Gastrocnemius medialis (tissue), 4 donors: ENCODE results near the gene PRR36. TPM values are rescaled to one million over a fixed set of nuclear protein-coding genes. Genes with fewer than 3 reads are reported as not detected.
"Not testable (repeated sequence)": the region's sequence is repeated elsewhere in the genome, so short reads cannot be mapped to it uniquely, and the experiment has no call there.

Experiments used
- ATAC-seq, 2 donors: fragments of 150-250 bp; one replicate each; pipeline ENCODE4 v1.9.1; 2016
- DNase-seq, 2 donors: peaks; one replicate each; pipeline ENCODE4 v3.0.0-alpha.2; 2019
- H3K27ac ChIP-seq, 4 donors: fragments of 200-600 bp; sonication (generic); 1 replicate in 1 of 4; 2 replicates in 3 of 4; pipeline ENCODE4 v1.5.1; 2016 to 2018; ENCODE audit warnings: mild to moderate bottlenecking in 2 of 4, moderate library complexity in 1 of 4
- H3K27me3 ChIP-seq, 3 donors: fragments of 200-600 bp; sonication (generic) in 2 of 3; 1 replicate in 1 of 3; 2 replicates in 2 of 3; pipeline versions ENCODE4 v1.5.1 to v1.6.0; 2016 to 2019; ENCODE audit warnings: mild to moderate bottlenecking in 1 of 3, moderate library complexity in 1 of 3
- H3K36me3 ChIP-seq, 2 donors: fragments of 200-600 bp; sonication (generic) in 1 of 2; one replicate each; pipeline ENCODE4 v1.5.1; 2017 to 2018
- H3K4me1 ChIP-seq, 2 donors: fragments of 200-600 bp; sonication (generic) in 1 of 2; one replicate each; pipeline ENCODE4 v1.5.1; 2016 to 2017; ENCODE audit warnings: mild to moderate bottlenecking in 2 of 2
- H3K4me3 ChIP-seq, 4 donors: fragments of 200-600 bp; sonication (generic) in 3 of 4; 1 replicate in 1 of 4; 2 replicates in 3 of 4; pipeline ENCODE4 v1.5.1; 2016 to 2019; ENCODE audit warnings: mild to moderate bottlenecking in 2 of 4
- H3K9me3 ChIP-seq, 3 donors: fragments of 200-600 bp; sonication (generic) in 2 of 3; 1 replicate in 1 of 3; 2 replicates in 2 of 3; pipeline ENCODE4 v1.5.1; 2016 to 2019
- POLR2A ChIP-seq, 2 donors: fragments of 450-650 bp; IDR thresholded peaks; one replicate each; pipeline ENCODE4 v1.6.1; 2017; ENCODE audit warnings: antibody characterized with exemption in 2 of 2, mild to moderate bottlenecking in 2 of 2, moderate library complexity in 2 of 2
- in situ Hi-C, 4 donors: fragments of 200-750 bp; cut with MboI; loops; one replicate each; pipeline versions ENCODE4 v1.15.0 to v1.8.0; 2017; ENCODE audit warnings: low sequenced_read_pairs in 4 of 4
- intact Hi-C: fragments of 100-400 bp; cut with DNase I; formaldehyde crosslinking; loops from one replicate; pipeline ENCODE4 v1.15.1; 2023; ENCODE audit warnings: low total_unique reads
- total RNA-seq, 4 donors: library from RNA; depleted of rRNA; stranded (reverse); fragments of >200 nt; gene quantifications; one replicate each; pipeline versions ENCODE4 v1.1.0 to v1.2.3, GENCODE V29; 2016
- TF ChIP-seq, protein P1 (sequence below), 5 experiments: fragments of 450-650 bp in 3 of 5; fragments of 200-600 bp in 2 of 5; sonication (generic) in 2 of 5; IDR thresholded peaks in 4 of 5; conservative IDR thresholded peaks in 1 of 5; 1 replicate in 4 of 5; 2 replicates in 1 of 5; pipeline ENCODE4 v1.5.1; 2016 to 2019; ENCODE audit warnings: antibody characterized with exemption in 5 of 5, mild to moderate bottlenecking in 3 of 5, moderate library complexity in 3 of 5

The PRR36 gene
- total RNA-seq, 4 donors from 2014 or later, result not detected

- H3K4me1 ChIP-seq, result peaks cover 4 to 8% of the 10 kb centered on the region in 2 donors
- in situ Hi-C loops (no loop called here), intact Hi-C loops (no loop called here)
- ATAC-seq (no peak), DNase-seq (no peak)
- no peaks in the 10 kb centered on the region for H3K36me3 ChIP-seq
- peaks cover 8 to 21% (median 17%) of the 10 kb centered on the region in 3 donors for H3K27me3 ChIP-seq
- no peak for TF ChIP-seq POLR2A (IDR thresholded peaks at IDR 0.05)
- TF ChIP-seq, protein P1, sequence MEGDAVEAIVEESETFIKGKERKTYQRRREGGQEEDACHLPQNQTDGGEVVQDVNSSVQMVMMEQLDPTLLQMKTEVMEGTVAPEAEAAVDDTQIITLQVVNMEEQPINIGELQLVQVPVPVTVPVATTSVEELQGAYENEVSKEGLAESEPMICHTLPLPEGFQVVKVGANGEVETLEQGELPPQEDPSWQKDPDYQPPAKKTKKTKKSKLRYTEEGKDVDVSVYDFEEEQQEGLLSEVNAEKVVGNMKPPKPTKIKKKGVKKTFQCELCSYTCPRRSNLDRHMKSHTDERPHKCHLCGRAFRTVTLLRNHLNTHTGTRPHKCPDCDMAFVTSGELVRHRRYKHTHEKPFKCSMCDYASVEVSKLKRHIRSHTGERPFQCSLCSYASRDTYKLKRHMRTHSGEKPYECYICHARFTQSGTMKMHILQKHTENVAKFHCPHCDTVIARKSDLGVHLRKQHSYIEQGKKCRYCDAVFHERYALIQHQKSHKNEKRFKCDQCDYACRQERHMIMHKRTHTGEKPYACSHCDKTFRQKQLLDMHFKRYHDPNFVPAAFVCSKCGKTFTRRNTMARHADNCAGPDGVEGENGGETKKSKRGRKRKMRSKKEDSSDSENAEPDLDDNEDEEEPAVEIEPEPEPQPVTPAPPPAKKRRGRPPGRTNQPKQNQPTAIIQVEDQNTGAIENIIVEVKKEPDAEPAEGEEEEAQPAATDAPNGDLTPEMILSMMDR (IDR thresholded peaks at IDR 0.05 in 4 of 5, conservative IDR thresholded peaks at IDR 0.05 in 1 of 5), result no peak
- H3K4me3 ChIP-seq, result no peak overlapping the region
- no peaks in the 10 kb centered on the region for H3K9me3 ChIP-seq
- H3K27ac ChIP-seq, result no peak overlapping the region
Observed at GRCh38 chr19:7897292-7897691, 23.1 kb upstream of the PRR36 start.

GRCh38 chr19:7895565-7895964 is 21.4 kb upstream of the PRR36 start:
- H3K27ac ChIP-seq, result no peak overlapping the region
- TF ChIP-seq POLR2A (IDR thresholded peaks at IDR 0.05), result no peak
- TF ChIP-seq, protein P1 (IDR thresholded peaks at IDR 0.05 in 4 of 5, conservative IDR thresholded peaks at IDR 0.05 in 1 of 5), result no peak
- no peaks in the 10 kb centered on the region for H3K9me3 ChIP-seq
- peaks cover 2 to 4% of the 10 kb centered on the region in 2 donors for H3K4me1 ChIP-seq
- no peak overlapping the region for H3K4me3 ChIP-seq
- H3K36me3 ChIP-seq, result no peaks in the 10 kb centered on the region
- DNase-seq (no peak), ATAC-seq (no peak)
- intact Hi-C loops (no loop called here), in situ Hi-C loops (no loop called here)
- H3K27me3 ChIP-seq, result peaks cover 11 to 23% (median 17%) of the 10 kb centered on the region in 3 donors

DNA sequence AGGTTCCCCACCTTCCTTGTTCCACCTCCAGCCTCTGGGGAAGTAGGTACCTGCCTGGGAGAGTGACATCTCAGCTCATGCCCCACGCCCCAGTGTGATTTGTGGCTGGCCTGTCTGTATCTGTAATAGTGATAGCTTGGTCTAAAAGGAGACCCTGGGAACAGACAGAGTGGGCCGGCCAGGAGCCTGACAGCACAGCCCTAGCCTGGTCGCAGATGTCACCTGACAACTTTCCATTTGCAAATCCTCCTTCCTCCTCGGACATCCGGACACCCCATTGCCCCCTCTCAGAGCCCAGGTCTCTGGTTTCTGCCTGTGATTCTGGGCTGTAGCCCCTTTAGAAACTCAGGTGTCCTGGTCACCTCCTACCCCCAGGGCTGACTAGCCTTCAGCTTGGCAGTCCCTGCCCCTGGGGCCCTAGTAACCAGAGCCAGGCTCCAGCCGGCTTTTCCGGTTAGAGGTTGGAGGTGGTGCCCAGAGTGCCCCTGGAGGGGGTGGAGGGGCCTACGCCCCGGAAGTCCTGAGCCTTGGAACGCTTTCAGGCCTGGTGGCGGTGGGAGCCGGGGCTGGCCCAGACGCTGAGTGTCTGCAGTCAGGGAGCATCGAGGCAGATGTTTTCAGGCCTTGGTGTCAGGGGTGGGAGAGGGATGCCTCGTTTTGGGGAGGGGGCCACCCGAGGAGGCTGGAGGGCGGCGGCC is 20.6 kb upstream of the PRR36 start:
- Histone ChIP-seq H3K36me3 (no peaks in the 10 kb centered on the region), H3K27ac (no peak overlapping the region), H3K4me1 (no peaks in the 10 kb centered on the region), H3K9me3 (no peaks in the 10 kb centered on the region), H3K4me3 (no peak overlapping the region), H3K27me3 (peaks cover 11 to 23% (median 17%) of the 10 kb centered on the region in 3 donors)
- intact Hi-C loops, result no loop called here
- TF ChIP-seq, protein P1 (IDR thresholded peaks at IDR 0.05 in 4 of 5, conservative IDR thresholded peaks at IDR 0.05 in 1 of 5), result no peak
- DNase-seq, result no peak
- no peak for ATAC-seq
- in situ Hi-C loops, result no loop called here

DNA sequence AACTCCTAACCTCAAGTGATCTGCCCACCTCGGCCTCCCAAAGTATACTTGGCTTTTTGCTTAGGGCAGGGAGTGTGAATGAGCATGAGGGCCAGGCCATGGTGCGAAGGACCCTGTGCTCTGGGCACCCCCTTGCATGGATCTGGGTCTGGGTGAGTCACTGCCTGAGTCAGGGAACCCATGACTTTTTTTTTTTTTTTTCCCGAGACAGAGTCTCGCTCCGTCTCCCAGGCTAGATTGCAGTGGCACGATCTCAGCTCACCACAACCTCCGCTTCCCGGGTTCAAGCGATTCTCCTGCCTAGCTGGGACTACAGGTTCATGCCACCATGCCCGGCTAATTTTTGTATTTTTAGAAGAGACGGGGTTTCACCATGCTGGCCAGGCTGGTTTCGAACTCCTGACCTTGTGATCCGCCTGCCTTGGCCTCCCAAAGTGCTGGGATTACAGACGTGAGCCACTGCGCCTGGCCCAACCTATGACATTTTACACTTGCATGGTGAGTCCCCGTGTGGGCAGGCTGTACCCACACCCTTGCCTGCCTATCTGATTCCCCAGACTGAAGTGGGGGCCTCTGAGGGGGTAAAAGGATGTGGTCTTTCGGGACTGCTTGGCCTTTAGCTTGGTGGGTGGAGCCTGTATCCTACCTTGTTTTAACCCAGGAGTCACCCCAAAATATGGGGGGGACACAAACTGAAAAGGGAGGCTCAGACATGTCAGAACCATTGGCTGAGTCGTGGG is 19.3 kb upstream of the PRR36 start:
- in situ Hi-C loops, intact Hi-C loops, DNase-seq, H3K4me1 ChIP-seq, ATAC-seq, H3K4me3 ChIP-seq, H3K36me3 ChIP-seq, H3K9me3 ChIP-seq, H3K27ac ChIP-seq: not testable (repeated sequence)
- peaks cover 21 to 28% (median 22%) of the 10 kb centered on the region in 3 donors for H3K27me3 ChIP-seq

DNA sequence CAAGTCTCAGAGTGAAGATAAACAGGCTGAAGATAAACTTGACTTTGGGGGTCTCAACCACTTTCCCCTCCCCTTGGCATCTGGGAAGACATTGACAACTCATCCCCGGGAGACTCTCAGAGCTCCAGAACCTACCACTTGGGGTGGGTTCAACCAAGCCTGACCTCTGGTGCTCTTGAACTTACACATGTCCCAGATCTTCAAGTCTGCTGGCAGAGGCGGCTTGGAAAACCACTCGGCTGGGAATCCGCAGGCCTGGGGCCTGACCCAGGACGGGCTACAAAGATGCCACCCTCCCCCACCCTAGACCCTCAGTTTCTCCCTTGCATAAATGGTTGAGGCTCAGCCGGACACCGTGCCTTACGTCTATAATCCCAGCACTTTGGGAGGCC is 14.6 kb upstream of the PRR36 start:
- ATAC-seq, result no peak
- Histone ChIP-seq H3K27ac (no peak overlapping the region), H3K4me1 (no peaks in the 10 kb centered on the region), H3K36me3 (no peaks in the 10 kb centered on the region), H3K4me3 (no peak overlapping the region), H3K27me3 (peaks cover 23 to 30% (median 28%) of the 10 kb centered on the region in 3 donors), H3K9me3 (no peaks in the 10 kb centered on the region)
- no peak for TF ChIP-seq POLR2A (IDR thresholded peaks at IDR 0.05)
- TF ChIP-seq, protein P1 (IDR thresholded peaks at IDR 0.05 in 4 of 5, conservative IDR thresholded peaks at IDR 0.05 in 1 of 5), result no peak
- in situ Hi-C loops (no loop called here), intact Hi-C loops (no loop called here)
- no peak for DNase-seq
